H1 (cell line): ENCODE results near the gene FREM1. TPM values are rescaled to one million over a fixed set of nuclear protein-coding genes. Genes with fewer than 3 reads are reported as not detected.

Experiments
- CTCF ChIA-PET: fragments of 300-600 bp; sonication (Branson Sonifier 250); formaldehyde crosslinking; loops from one replicate; lab custom pipeline; 2021; ENCODE audit not compliant: partially characterized antibody; lab: Charles Lee
- POLR2A ChIA-PET: fragments of 300-600 bp; sonication (Branson Sonifier 250); formaldehyde crosslinking; loops from one replicate; lab custom pipeline; 2021; ENCODE audit warnings: inconsistent platforms; ENCODE audit not compliant: partially characterized antibody; lab: Charles Lee
- DNase-seq, 2 experiments: peaks; one replicate each; pipeline versions ENCODE4 v3.0.0 to v3.0.0-alpha.2; 2010 to 2022; ENCODE audit warnings: low spot score in 2 of 2, low read depth in 1 of 2, mixed read lengths in 1 of 2
- FAIRE-seq: peaks from 2 replicates; lab custom pipeline; 2011; peaks lifted over from hg19 to GRCh38; lab: Jason Lieb, UNC
- H2AFZ ChIP-seq: 2 replicates; pipeline ENCODE4 v1.8.1; 2012; ENCODE audit warnings: low read length, inconsistent platforms
- H2AK5ac ChIP-seq: 2 replicates; pipeline ENCODE4 v1.6.1; 2013; ENCODE audit warnings: low read depth, low read length
- H2BK120ac ChIP-seq: replicated peaks from 2 replicates; pipeline ENCODE3; 2013; ENCODE audit warnings: low read depth, low read length, inconsistent platforms
- H2BK12ac ChIP-seq: 2 replicates; pipeline ENCODE4 v1.6.1; 2013; ENCODE audit warnings: low read depth, low read length
- H2BK15ac ChIP-seq: 2 replicates; pipeline ENCODE4 v1.6.1; 2013; ENCODE audit warnings: low read length
- H2BK20ac ChIP-seq: 2 replicates; pipeline ENCODE4 v1.6.1; 2013; ENCODE audit warnings: low read length
- H2BK5ac ChIP-seq: 2 replicates; pipeline ENCODE4 v1.6.1; 2013; ENCODE audit warnings: low read depth, low read length
- H3K14ac ChIP-seq: 2 replicates; pipeline ENCODE4 v1.6.1; 2013; ENCODE audit warnings: inconsistent platforms; ENCODE audit not compliant: insufficient read length
- H3K18ac ChIP-seq: 2 replicates; pipeline ENCODE4 v1.6.1; 2013; ENCODE audit warnings: low read length; ENCODE audit errors: extremely low read depth
- H3K23ac ChIP-seq: 2 replicates; pipeline ENCODE4 v1.6.1; 2013; ENCODE audit warnings: inconsistent platforms; ENCODE audit not compliant: insufficient read length
- H3K23me2 ChIP-seq: 2 replicates; pipeline ENCODE4 v1.6.1; 2013; ENCODE audit warnings: low read depth, low read length
- H3K27ac ChIP-seq: 2 replicates; pipeline ENCODE4 v1.6.1; 2011; ENCODE audit warnings: low read depth, low read length, inconsistent platforms
- H3K27me3 ChIP-seq, 4 experiments: replicated peaks in 1 of 4; 1 replicate in 1 of 4; 2 replicates in 3 of 4; pipeline versions ENCODE4 v1.6.1 to v1.8.1; 2011 to 2013; ENCODE audit warnings: low read length in 3 of 4, mild to moderate bottlenecking in 3 of 4, inconsistent platforms in 2 of 4, mixed read lengths in 2 of 4, moderate library complexity in 1 of 4; ENCODE audit not compliant: control insufficient read depth in 3 of 4, insufficient read depth in 3 of 4; ENCODE audit errors: extremely low read depth in 1 of 4
- H3K36me3 ChIP-seq, 4 experiments: 2 replicates each; pipeline versions ENCODE4 v1.6.1 to v1.8.1; 2011 to 2013; ENCODE audit warnings: mild to moderate bottlenecking in 4 of 4, low read length in 3 of 4, moderate library complexity in 2 of 4, control low read depth in 1 of 4, inconsistent platforms in 1 of 4; ENCODE audit not compliant: insufficient read depth in 4 of 4, control insufficient read depth in 2 of 4
- H3K4ac ChIP-seq: replicated peaks from 2 replicates; pipeline ENCODE3; 2013; ENCODE audit warnings: low read length, low read depth, mixed read lengths, inconsistent platforms; ENCODE audit not compliant: insufficient read length
- H3K4me1 ChIP-seq, 4 experiments: replicated peaks in 1 of 4; 1 replicate in 1 of 4; 2 replicates in 3 of 4; pipeline versions ENCODE4 v1.6.1 to v1.8.1; 2011 to 2013; ENCODE audit warnings: low read length in 3 of 4, inconsistent platforms in 2 of 4, mixed read lengths in 1 of 4; ENCODE audit not compliant: insufficient read depth in 4 of 4, control insufficient read depth in 3 of 4
- H3K4me2 ChIP-seq, 2 experiments: 2 replicates each; pipeline versions ENCODE4 v1.6.1 to v1.8.1; 2011 to 2013; ENCODE audit warnings: low read depth in 2 of 2, low read length in 2 of 2, control low read depth in 1 of 2, inconsistent platforms in 1 of 2, mild to moderate bottlenecking in 1 of 2; ENCODE audit not compliant: insufficient read depth in 1 of 2
- H3K4me3 ChIP-seq, 4 experiments: fragments of 200-600, 300-600 bp in 1 of 4; sonication (generic), shearing (Covaris generic), sonication (Bioruptor Twin) in 1 of 4; 2 replicates each; pipeline versions ENCODE4 v1.5.1 to v1.8.1; 2011 to 2016; ENCODE audit warnings: low read length in 4 of 4, low read depth in 3 of 4, control low read depth in 2 of 4, inconsistent platforms in 2 of 4, mild to moderate bottlenecking in 2 of 4, mixed read lengths in 1 of 4, moderate library complexity in 1 of 4; ENCODE audit not compliant: insufficient read depth in 2 of 4; ENCODE audit errors: extremely low read depth in 1 of 4
- H3K56ac ChIP-seq: replicated peaks from 2 replicates; pipeline ENCODE3; 2013; ENCODE audit warnings: low read depth, mild to moderate bottlenecking, mixed read lengths, low read length, inconsistent platforms; ENCODE audit not compliant: insufficient read length
- H3K79me1 ChIP-seq: 2 replicates; pipeline ENCODE4 v1.6.1; 2013; ENCODE audit warnings: low read depth, low read length, control low read depth
- H3K79me2 ChIP-seq, 2 experiments: 2 replicates each; pipeline versions ENCODE4 v1.6.1 to v1.8.1; 2012 to 2013; ENCODE audit warnings: low read length in 2 of 2, mild to moderate bottlenecking in 2 of 2, inconsistent platforms in 1 of 2; ENCODE audit not compliant: insufficient read depth in 2 of 2, control insufficient read depth in 1 of 2
- H3K9ac ChIP-seq, 4 experiments: replicated peaks in 1 of 4; 1 replicate in 1 of 4; 2 replicates in 3 of 4; pipeline versions ENCODE4 v1.6.1 to v1.8.1; 2011 to 2013; ENCODE audit warnings: low read depth in 3 of 4, low read length in 3 of 4, control low read depth in 2 of 4, mild to moderate bottlenecking in 2 of 4, moderate library complexity in 2 of 4, inconsistent platforms in 1 of 4; ENCODE audit errors: extremely low read depth in 1 of 4
- H3K9me3 ChIP-seq, 2 experiments: 2 replicates each; pipeline versions ENCODE4 v1.6.1 to v1.8.1; 2012 to 2013; ENCODE audit warnings: mild to moderate bottlenecking in 2 of 2, moderate library complexity in 2 of 2, control low read depth in 1 of 2, inconsistent platforms in 1 of 2, low read depth in 1 of 2, low read length in 1 of 2, mixed read lengths in 1 of 2; ENCODE audit not compliant: insufficient read depth in 2 of 2
- H4K20me1 ChIP-seq, 2 experiments: replicated peaks in 1 of 2; 2 replicates each; pipeline versions ENCODE3 to v1.8.1; 2011 to 2013; ENCODE audit warnings: inconsistent platforms in 2 of 2, low read length in 2 of 2, mild to moderate bottlenecking in 1 of 2; ENCODE audit not compliant: insufficient read depth in 2 of 2, control insufficient read depth in 1 of 2
- H4K5ac ChIP-seq: 2 replicates; pipeline ENCODE4 v1.6.1; 2013; ENCODE audit warnings: low read length, low read depth, mixed read lengths, inconsistent platforms; ENCODE audit not compliant: insufficient read length
- H4K8ac ChIP-seq: 2 replicates; pipeline ENCODE4 v1.8.0; 2013; ENCODE audit warnings: mild to moderate bottlenecking, moderate library complexity, low read length, inconsistent platforms; ENCODE audit not compliant: insufficient read depth; ENCODE audit errors: extremely low read depth
- H4K91ac ChIP-seq: replicated peaks from 2 replicates; pipeline ENCODE3; 2013; ENCODE audit warnings: low read length, mixed read lengths, inconsistent platforms; ENCODE audit not compliant: insufficient read length
- CHD2 ChIP-seq: IDR thresholded peaks from 2 replicates; pipeline ENCODE4 v1.6.1; 2012; ENCODE audit warnings: low read length, improper control_type of control experiment
- CTBP2 ChIP-seq: IDR thresholded peaks from 2 replicates; pipeline ENCODE4 v1.7.0; 2011; ENCODE audit warnings: borderline replicate concordance, mild to moderate bottlenecking, moderate library complexity, mixed read lengths, low read length; ENCODE audit not compliant: insufficient read depth, insufficient read length
- GABPA ChIP-seq: IDR thresholded peaks from 2 replicates; pipeline ENCODE4 v1.6.1; 2011; ENCODE audit warnings: mild to moderate bottlenecking, low read length, moderate library complexity, borderline replicate concordance; ENCODE audit not compliant: insufficient read depth
- RNF2 ChIP-seq: fragments of 200-900, 300-1000 bp; sonication (generic); IDR thresholded peaks from 2 replicates; pipeline ENCODE4 v1.7.1; 2016; ENCODE audit warnings: borderline replicate concordance, low read depth, mild to moderate bottlenecking, antibody characterized with exemption, low read length; ENCODE audit not compliant: poor library complexity, severe bottlenecking; ENCODE audit errors: missing control alignments
- WGBS, 2 experiments: shearing (Covaris generic) in 1 of 2; methylation state at CpG; one replicate each; pipeline versions ENCODE4 v1.1.6 to v1.1.7; 2013 to 2015; ENCODE audit warnings: low lambda C conversion rate in 2 of 2, mixed read lengths in 2 of 2, inconsistent platforms in 1 of 2, low coverage in 1 of 2, missing lambda C conversion rate in 1 of 2; ENCODE audit not compliant: insufficient replicate concordance in 2 of 2, insufficient coverage in 1 of 2, insufficient read length in 1 of 2; ENCODE audit errors: extremely low coverage in 1 of 2, missing lambda C conversion rate in 1 of 2; 5-methylcytosine and 5-hydroxymethylcytosine counted together
- polyA plus RNA-seq, 7 experiments: library from polyadenylated mRNA; depleted of rRNA in 3 of 7; stranded (reverse) in 5 of 7; unstranded in 2 of 7; fragments of >200 nt in 5 of 7; fragments of 200-250 nt in 2 of 7; gene quantifications; 1 replicate in 5 of 7; 2 replicates in 1 of 7; 4 replicates in 1 of 7; pipeline versions ENCODE4 v1.2.1 to v1.2.3, GENCODE V29; 2011 to 2013; ENCODE audit warnings: missing spikeins in 2 of 7, mixed read lengths in 2 of 7
- total RNA-seq: library from RNA; stranded (reverse); fragmentation: NEBNext Ultra II Directional; extraction: Animal tissue kit (Norgen Biotek cat#: 25700); gene quantifications from 2 replicates; pipeline ENCODE4 v1.2.1, GENCODE V29; 2021
- TF ChIP-seq, protein P1 (sequence below): IDR thresholded peaks from 2 replicates; pipeline ENCODE4 v1.6.1; 2012; ENCODE audit warnings: inconsistent platforms

Gene FREM1
- total and polyA plus RNA-seq, 2 of the 8 experiments (the other 6 are each of a cell fraction or from before 2014, with no cell fraction given) = 2.6 to 3.1 TPM

- Histone ChIP-seq H2BK12ac (no peak overlapping the region), H3K79me2 (no peaks in the 10 kb centered on the region), H3K9me3 (no peaks in the 10 kb centered on the region), H4K91ac (no peak overlapping the region), H3K4me2 (no peak overlapping the region), H3K4me3 (no peak overlapping the region), H3K27ac (no peak overlapping the region), H2BK120ac (no peak overlapping the region), H3K23me2 (no peaks in the 10 kb centered on the region; the same call in 1 of the 2 replicates), H2AFZ (no peak overlapping the region), H3K4me1 (no peaks in the 10 kb centered on the region), H3K27me3 (no peaks in the 10 kb centered on the region), H3K56ac (no peak overlapping the region), H4K8ac (no peak overlapping the region), H3K79me1 (no peaks in the 10 kb centered on the region), H3K14ac (no peak overlapping the region), H2BK15ac (no peak overlapping the region), H4K5ac (no peak overlapping the region), H2AK5ac (no peak overlapping the region), H3K36me3 (no peaks in the 10 kb centered on the region), H3K18ac (no peak overlapping the region), H3K9ac (no peak overlapping the region), H3K23ac (no peak overlapping the region), H2BK20ac (no peak overlapping the region), H4K20me1 (no peaks in the 10 kb centered on the region), H2BK5ac (no peak overlapping the region), H3K4ac (no peak overlapping the region)
- ChIA-PET CTCF (no interaction called here), POLR2A (no interaction called here)
- WGBS, 2 experiments = 84% methylated on average over 5 of the region's 5 CpGs; no CpG with 5 or more reads in 1 of the 2 experiments
- DNase-seq (no peak), FAIRE-seq (no peak)
- no peak for TF ChIP-seq RNF2
- TF ChIP-seq CTBP2 = no peak
- no peak for TF ChIP-seq CHD2
- TF ChIP-seq GABPA = no peak
- TF ChIP-seq, protein P1, sequence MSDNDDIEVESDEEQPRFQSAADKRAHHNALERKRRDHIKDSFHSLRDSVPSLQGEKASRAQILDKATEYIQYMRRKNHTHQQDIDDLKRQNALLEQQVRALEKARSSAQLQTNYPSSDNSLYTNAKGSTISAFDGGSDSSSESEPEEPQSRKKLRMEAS = no peak
These were observed 121.4 kb downstream of the FREM1 start for GRCh38 chr9:14788846-14789245.
